IPS-11a (cell line): ENCODE data around the gene THY1.
"Not testable (repeated sequence)": the region's sequence is repeated elsewhere in the genome, so short reads cannot be mapped to it uniquely, and the experiment has no call there.

Source experiments
- H3K4me3 ChIP-seq: one replicate; pipeline ENCODE4 v1.5.1; 2013; ENCODE audit warnings: low read depth, low read length, control low read depth

The THY1 gene

GRCh38 chr11:119446434-119446833 lies 23.5 kb upstream of the THY1 start:
- no peak overlapping the region for H3K4me3 ChIP-seq

DNA sequence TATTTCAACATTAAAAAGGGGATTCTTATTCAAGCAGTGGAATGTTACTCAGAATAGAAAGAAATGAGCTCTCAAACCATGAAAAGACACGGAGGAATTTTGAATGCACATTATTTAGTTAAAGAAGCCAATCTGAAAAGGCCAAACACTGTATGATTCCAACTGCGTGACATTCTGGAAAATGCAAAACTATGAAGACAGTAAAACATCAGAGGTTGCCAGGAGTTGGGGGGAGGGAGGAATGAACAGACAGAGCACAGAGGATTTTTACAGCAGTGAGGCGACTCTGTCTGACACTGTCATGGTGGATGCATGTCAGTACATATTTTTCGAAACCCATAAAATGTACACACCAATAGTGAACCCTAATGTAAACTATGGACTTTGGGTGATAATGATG lies 22.9 kb upstream of the THY1 start:
- no peak overlapping the region for H3K4me3 ChIP-seq

GRCh38 chr11:119445379-119445778 lies 22.4 kb upstream of the THY1 start:
- no peak overlapping the region for H3K4me3 ChIP-seq

DNA sequence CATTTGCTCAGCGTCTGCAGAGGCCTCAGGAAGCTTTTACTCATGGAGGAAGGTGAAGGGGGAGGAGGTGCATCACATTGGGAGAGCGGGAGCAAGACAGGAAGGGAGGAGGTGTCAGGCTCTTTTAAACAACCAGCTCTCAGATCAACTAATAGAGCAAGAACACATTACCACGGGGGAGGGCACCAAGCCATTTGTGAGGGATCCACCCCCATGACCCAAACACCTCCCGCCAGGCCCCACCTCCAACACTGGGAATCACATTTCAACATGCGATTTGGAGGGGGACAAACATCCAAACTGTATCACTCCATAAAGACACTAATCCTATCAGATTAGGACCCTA lies 18.9 kb upstream of the THY1 start:
- no peak overlapping the region for H3K4me3 ChIP-seq

DNA sequence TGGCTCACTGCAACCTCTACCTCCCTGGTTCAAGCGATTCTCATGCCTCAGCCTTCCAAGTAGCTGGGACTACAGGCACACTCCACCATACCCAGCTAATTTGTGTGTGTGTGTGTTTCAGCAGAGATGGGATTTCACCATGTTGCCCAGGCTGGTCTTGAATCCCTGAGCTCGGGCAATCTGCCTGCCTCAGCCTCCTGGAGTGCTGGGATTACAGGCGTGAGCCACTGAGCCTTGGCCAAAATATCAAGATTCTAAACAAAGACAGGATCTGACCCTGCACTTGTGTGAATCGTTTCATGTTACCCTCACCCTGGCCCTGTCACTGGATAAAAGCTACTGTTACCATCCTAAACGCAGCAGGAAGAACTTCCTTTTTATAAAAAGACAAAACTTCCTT lies 15.6 kb upstream of the THY1 start:
- H3K4me3 ChIP-seq: no peak overlapping the region

GRCh38 chr11:119437521-119437920 lies 14.5 kb upstream of the THY1 start:
- not testable (repeated sequence) for H3K4me3 ChIP-seq

GRCh38 chr11:119436711-119437110 lies 13.7 kb upstream of the THY1 start:
- H3K4me3 ChIP-seq: no peak overlapping the region

- H3K4me3 ChIP-seq: no peak overlapping the region
Measured at GRCh38 chr11:119436093-119436492, 13.1 kb upstream of the THY1 start.

DNA sequence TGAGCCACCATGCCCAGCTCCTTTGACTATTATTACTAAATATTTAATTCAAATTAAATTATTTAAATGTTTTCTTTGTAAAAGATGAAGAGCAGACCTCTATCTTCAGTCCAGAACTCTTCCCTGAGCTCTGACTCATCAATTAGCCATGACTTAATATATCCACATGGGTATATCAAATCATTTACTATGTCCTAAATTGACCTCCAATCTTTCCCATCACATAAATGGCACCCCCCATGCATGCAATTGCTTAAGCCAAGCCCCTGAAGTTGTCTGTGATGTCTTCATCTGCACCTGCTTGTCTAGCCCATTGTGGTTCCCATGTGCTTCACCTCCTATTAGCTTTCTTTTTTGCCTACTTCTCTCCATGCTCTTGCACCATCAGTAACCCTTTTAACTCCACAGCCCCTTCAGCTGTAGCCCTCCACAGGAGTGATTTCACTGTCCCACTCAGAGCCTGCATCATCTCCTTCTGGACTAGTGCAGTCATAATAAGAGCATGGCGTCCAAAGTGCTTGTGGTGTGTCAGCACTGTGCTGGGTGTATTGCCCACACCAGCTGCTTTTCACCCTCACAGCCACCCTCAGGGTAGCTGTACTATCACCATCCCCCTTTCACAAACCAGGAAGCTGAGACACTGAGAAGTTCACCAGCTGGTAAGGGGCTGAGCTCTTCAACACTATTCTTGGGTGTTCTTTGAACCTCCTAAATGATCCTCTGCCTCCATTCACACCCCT lies 11.8 kb upstream of the THY1 start:
- no peak overlapping the region for H3K4me3 ChIP-seq

- no peak overlapping the region for H3K4me3 ChIP-seq
Measured at GRCh38 chr11:119433358-119433725, 10.4 kb upstream of the THY1 start.

GRCh38 chr11:119432484-119433357 lies 9.7 kb upstream of the THY1 start:
- H3K4me3 ChIP-seq: no peak overlapping the region

DNA sequence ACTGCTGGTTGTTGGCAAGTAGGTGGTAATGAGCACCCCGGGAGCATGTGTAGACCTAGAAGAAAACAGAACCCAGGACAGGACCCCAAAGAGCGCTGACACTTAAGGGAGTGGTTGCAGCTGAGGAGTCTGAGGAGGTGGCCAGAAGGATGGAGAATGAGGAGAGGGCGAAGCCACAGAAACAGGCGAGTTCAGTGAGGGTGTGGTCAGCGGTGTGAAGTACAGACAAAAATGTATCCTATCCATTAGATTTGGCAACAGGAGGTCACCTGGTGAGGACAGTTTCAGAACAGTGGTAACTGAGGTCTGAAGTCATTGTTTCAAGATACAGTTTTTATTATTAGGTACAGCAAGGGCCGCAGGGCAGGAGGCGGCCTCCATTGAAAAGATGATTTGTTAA lies 8.6 kb upstream of the THY1 start:
- no peak overlapping the region for H3K4me3 ChIP-seq

DNA sequence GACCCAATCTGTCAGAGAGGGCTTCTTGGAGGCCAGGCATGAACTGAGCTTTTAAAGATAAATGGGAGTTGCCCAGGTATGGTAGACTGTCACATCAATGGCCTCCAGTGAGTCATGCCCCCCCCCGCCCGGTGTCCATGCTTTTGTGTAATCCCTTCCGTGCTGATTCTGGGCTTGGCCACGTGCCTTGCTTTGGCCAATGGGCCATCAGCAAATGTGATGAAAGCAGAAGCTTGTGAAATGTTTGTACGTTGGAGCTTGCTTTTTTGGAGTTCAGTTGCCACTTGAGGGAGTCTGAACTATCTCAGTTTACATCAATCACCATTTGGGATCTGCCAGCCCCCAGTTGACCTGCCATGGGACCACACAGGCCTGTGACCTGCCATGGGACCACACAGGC lies 4.3 kb upstream of the THY1 start:
- H3K4me3 ChIP-seq: no peak overlapping the region

- no peak overlapping the region for H3K4me3 ChIP-seq
Measured at GRCh38 chr11:119426142-119426541, 3.2 kb upstream of the THY1 start.

GRCh38 chr11:119424775-119425174 lies 1.8 kb upstream of the THY1 start:
- no peak overlapping the region for H3K4me3 ChIP-seq

DNA sequence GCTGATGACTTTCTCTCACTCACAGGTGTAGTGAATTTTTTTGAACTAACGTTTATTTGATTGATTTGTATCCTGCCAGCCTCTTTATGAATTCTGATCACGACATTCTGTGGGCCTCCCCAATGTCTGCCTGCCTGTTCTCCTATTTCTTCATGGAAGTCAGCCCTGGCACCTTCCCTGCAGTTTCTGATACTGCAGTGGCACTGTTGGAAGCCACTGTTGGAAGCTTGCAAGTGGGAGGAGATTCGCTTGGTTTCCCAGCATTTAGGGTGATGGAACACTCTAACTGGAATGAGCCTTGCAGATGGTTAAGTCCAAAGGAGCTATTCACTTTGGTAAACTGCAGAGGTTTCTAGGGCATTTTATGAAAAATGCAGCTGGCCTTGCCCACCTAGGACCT lies 1.3 kb upstream of the THY1 start:
- no peak overlapping the region for H3K4me3 ChIP-seq

DNA sequence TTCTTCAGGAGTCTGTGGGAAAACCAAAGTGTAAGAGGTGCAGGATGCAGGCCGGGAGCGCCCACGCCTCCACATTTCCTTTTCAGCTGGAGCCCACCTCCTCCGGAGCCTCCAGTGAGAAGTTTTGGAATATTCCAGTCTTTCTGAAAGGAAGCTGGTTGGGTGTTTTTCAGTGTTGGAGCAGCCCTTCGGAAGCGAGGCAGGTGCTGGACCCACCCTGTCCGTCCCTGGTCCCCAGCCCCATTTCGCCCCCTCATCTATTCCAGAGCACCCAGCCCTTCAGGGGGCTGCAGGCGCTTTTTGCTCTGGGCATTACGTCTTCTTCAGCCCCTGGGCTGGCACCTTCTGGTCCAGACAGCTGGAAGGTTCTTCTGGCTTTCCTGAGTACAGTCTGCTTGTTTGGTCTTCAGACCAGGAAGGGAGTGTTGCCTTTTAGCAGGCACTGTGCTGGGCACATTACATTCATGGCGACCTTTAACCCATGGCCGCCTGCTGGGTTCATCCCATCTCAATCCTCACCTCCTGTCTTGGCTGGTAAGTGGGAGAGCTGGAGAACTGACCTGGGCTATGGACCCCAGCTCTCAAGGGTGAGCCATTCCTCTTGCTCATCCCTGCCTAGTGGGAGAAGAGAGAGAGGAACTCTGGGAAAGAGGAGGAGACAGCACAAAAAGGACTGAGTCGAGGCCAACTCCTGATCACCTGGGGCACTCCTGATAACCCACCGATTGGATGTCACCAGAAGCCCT lies 710 bp upstream of the THY1 start:
- peak overlapping the region; percentile 18 for H3K4me3 ChIP-seq

DNA sequence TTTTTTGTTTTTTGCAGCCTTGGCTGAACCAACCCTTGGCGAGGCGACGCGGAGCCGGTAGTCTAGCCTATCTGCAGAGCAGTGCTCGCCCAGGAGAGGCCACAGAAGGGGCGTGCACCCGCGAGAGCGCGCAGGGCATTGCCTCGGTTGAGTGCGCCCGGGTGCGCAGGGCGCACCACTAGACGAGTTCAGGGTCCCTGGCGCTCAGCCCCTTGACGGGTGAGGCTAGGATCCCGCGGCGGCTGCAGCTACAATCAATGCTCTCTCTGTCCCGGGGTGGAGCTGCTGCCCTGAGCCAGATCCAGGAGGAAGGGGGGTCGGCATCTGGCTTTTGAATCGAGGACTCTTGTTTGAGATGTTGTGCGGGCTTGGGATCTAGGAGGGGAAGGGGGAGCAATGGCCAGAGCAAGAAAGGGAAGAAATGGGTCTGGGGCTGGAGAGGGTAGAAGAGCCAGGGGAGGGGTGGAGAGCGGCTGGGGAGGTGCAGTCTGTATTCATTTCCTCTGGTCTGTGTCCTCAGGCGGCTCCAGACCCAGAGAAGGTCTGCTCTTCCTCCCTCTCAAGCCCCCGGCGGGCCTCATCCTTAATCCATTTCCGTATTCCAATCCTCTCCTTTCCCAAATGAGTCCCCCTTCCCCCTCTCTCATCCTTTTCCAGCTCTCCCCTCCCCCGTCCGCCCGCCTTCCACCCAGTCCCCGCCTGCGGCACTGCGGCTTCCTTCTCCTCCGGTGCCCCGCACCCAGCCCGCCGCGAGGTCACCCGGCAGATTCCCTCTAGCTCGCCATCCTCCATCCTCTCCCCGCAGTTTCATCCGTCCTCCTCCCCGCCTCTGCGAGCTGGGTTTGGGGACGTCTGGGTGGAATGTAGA lies 797 bp downstream of the THY1 start:
- peak overlapping the region; percentile 71 for H3K4me3 ChIP-seq

- H3K4me3 ChIP-seq: peak overlapping the region; percentile 71
Measured at GRCh38 chr11:119421351-119421750, 1.6 kb downstream of the THY1 start.

DNA sequence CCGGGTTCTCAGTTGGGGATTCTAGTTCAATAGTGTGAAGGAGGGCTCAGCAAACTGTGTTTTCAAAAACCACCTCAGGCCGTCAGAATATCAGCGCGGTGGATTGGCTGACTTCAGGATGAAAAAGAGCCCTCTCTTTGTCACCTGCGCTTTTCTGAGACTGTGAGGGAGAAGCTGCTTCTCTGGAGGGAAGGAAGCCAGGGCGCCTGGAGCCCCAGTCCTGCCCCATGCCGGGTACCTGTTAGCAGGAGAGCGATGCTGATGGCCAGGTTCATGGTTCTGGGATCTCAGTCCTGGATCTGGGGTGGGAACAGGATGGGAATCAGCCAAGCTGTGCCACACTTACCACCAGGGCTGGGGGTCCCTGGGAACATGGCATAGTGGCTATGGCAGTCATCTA lies 2.3 kb downstream of the THY1 start:
- peak overlapping the region; percentile 71 for H3K4me3 ChIP-seq
